K562 (cell line): Measurements from ENCODE around the gene PSMB11. TPM values are rescaled to one million over a fixed set of nuclear protein-coding genes. Genes with fewer than 3 reads are reported as not detected.
A peak's percentile ranks its signal among the peaks of the same experiment; 100 is the strongest.

Experiments used
- BDP1 ChIP-seq: IDR thresholded peaks from 3 replicates; pipeline ENCODE4 v1.6.1; 2011; ENCODE audit not compliant: insufficient read length, insufficient read depth
- BRF1 ChIP-seq: IDR thresholded peaks from 3 replicates; pipeline ENCODE4 v1.6.1; 2011; ENCODE audit warnings: borderline replicate concordance, mild to moderate bottlenecking; ENCODE audit not compliant: insufficient read length; ENCODE audit errors: extremely low read depth
- CHD4 ChIP-seq: fragments of 200-600 bp; sonication (generic); IDR thresholded peaks from 3 replicates; pipeline ENCODE4 v1.6.1; 2012; ENCODE audit warnings: low read depth, mild to moderate bottlenecking, mixed read lengths, low read length, inconsistent platforms; ENCODE audit not compliant: insufficient read depth, insufficient replicate concordance, poor library complexity, severe bottlenecking
- DDX20 ChIP-seq: fragments of 450-650 bp; IDR thresholded peaks from 2 replicates; pipeline ENCODE4 v1.6.1; 2016; ENCODE audit warnings: missing genetic modification characterization, low read depth, mild to moderate bottlenecking, missing compliant biosample characterization, moderate library complexity
- DPF2 ChIP-seq: fragments of 450-650 bp; IDR thresholded peaks from 2 replicates; pipeline ENCODE4 v1.6.1; 2016
- ETV1 ChIP-seq: fragments of 450-650 bp; conservative IDR thresholded peaks from 2 replicates; pipeline ENCODE4 v1.6.1; 2016; ENCODE audit warnings: missing genetic modification characterization, control low read depth, low read depth, missing compliant biosample characterization
- IRF1 ChIP-seq: sonication (generic); formaldehyde crosslinking; IDR thresholded peaks from 2 replicates; pipeline ENCODE4 v1.8.0; 2022; ENCODE audit warnings: missing genetic modification reagents, mild to moderate bottlenecking, borderline replicate concordance
- KDM1A ChIP-seq, 2 experiments: fragments of 450-650 bp; IDR thresholded peaks; 2 replicates each; pipeline ENCODE4 v1.6.1; 2016; ENCODE audit warnings: mild to moderate bottlenecking in 2 of 2
- LARP7 ChIP-seq: fragments of 450-650 bp; IDR thresholded peaks from 2 replicates; pipeline ENCODE4 v1.6.1; 2016
- MCM2 ChIP-seq: fragments of 450-650 bp; IDR thresholded peaks from 2 replicates; pipeline ENCODE4 v1.6.1; 2017; ENCODE audit warnings: low read depth, mild to moderate bottlenecking
- MEIS2 ChIP-seq: fragments of 450-650 bp; IDR thresholded peaks from 2 replicates; pipeline ENCODE4 v1.6.1; 2014; ENCODE audit warnings: mild to moderate bottlenecking; ENCODE audit not compliant: partially characterized antibody
- MYBL2 ChIP-seq, 2 experiments: fragments of 450-650 bp in 1 of 2; sonication (generic) in 1 of 2; formaldehyde crosslinking in 1 of 2; IDR thresholded peaks; 2 replicates each; pipeline versions ENCODE4 v1.6.1 to v1.8.1; 2017 to 2022; ENCODE audit warnings: borderline replicate concordance in 1 of 2, inconsistent platforms in 1 of 2, low read depth in 1 of 2, mild to moderate bottlenecking in 1 of 2, missing genetic modification reagents in 1 of 2, moderate library complexity in 1 of 2
- NELFE ChIP-seq: IDR thresholded peaks from 2 replicates; pipeline ENCODE4 v1.6.1; 2011; ENCODE audit warnings: mild to moderate bottlenecking; ENCODE audit not compliant: insufficient read depth, insufficient read length
- NFE2 ChIP-seq: IDR thresholded peaks from 2 replicates; pipeline ENCODE4 v1.6.1; 2014; ENCODE audit warnings: antibody characterized with exemption, low read depth
- NFRKB ChIP-seq: fragments of 450-650 bp; IDR thresholded peaks from 2 replicates; pipeline ENCODE4 v1.6.1; 2016; ENCODE audit warnings: low read depth
- POLR2A ChIP-seq: fragments of 450-650 bp; conservative IDR thresholded peaks from 2 replicates; pipeline ENCODE4 v1.6.1; 2016
- RFX7 ChIP-seq: fragments of 250-450 bp; sonication (Bioruptor Pico); IDR thresholded peaks from 2 replicates; pipeline ENCODE4 v1.5.1; 2021; ENCODE audit warnings: mild to moderate bottlenecking
- SIRT6 ChIP-seq: IDR thresholded peaks from one replicate; pipeline ENCODE4 v1.6.1; 2012; ENCODE audit warnings: low read depth, mild to moderate bottlenecking, control low read depth, inconsistent platforms, low read length, moderate library complexity
- SMARCE1 ChIP-seq: fragments of 450-650 bp; IDR thresholded peaks from 2 replicates; pipeline ENCODE4 v1.7.1; 2016; ENCODE audit warnings: mild to moderate bottlenecking
- TAF1 ChIP-seq: IDR thresholded peaks from 2 replicates; pipeline ENCODE4 v1.6.1; 2011; ENCODE audit warnings: mild to moderate bottlenecking, low read length, moderate library complexity; ENCODE audit not compliant: insufficient read depth, control insufficient read depth, severe bottlenecking; ENCODE audit errors: extremely low read depth
- TOE1 ChIP-seq, 2 experiments: fragments of 450-650 bp in 1 of 2; sonication (generic) in 1 of 2; formaldehyde crosslinking in 1 of 2; IDR thresholded peaks; 2 replicates each; pipeline versions ENCODE4 v1.7.1 to v1.8.0; 2016 to 2022; ENCODE audit warnings: borderline replicate concordance in 2 of 2, mild to moderate bottlenecking in 2 of 2, antibody characterized with exemption in 1 of 2, inconsistent platforms in 1 of 2, low read depth in 1 of 2, missing genetic modification reagents in 1 of 2, moderate library complexity in 1 of 2
- USF2 ChIP-seq: sonication (generic); formaldehyde crosslinking; IDR thresholded peaks from 2 replicates; pipeline ENCODE4 v1.5.0; 2020; ENCODE audit warnings: missing genetic modification reagents
- WHSC1 ChIP-seq: IDR thresholded peaks from one replicate; pipeline ENCODE4 v1.6.1; 2012; ENCODE audit warnings: low read length, control low read depth, inconsistent platforms
- ZBTB26 ChIP-seq: fragments of 450-650 bp; formaldehyde crosslinking; IDR thresholded peaks from 2 replicates; pipeline ENCODE4 v1.4.0; 2022; ENCODE audit warnings: missing genetic modification characterization
- ZNF121 ChIP-seq: sonication (generic); formaldehyde crosslinking; conservative IDR thresholded peaks from 2 replicates; pipeline ENCODE4 v1.8.0; 2022; ENCODE audit warnings: missing genetic modification reagents
- ZNF764 ChIP-seq: fragments of 250-450 bp; sonication (Bioruptor Pico); IDR thresholded peaks from 2 replicates; pipeline ENCODE4 v1.4.0; 2020; ENCODE audit warnings: low read depth, mild to moderate bottlenecking, moderate library complexity
- polyA plus RNA-seq, 8 experiments: library from polyadenylated mRNA; depleted of rRNA in 4 of 8; stranded (reverse) in 5 of 8; unstranded in 3 of 8; fragments of >200 nt; fragmentation: Nextera tagmentation in 2 of 8; fragmentation: Illumina TruSeq in 1 of 8; extraction: Ambion mirVana in 2 of 8; extraction: Trizol in 1 of 8; gene quantifications; 2 replicates each; pipeline versions ENCODE4 v1.2.1 to v1.2.3, GENCODE V29; 2011 to 2014; ENCODE audit warnings: inconsistent platforms in 1 of 8, missing spikeins in 1 of 8
- total RNA-seq, 7 experiments: library from RNA; depleted of rRNA in 6 of 7; stranded (reverse); fragments of >200 nt in 6 of 7; fragmentation: Illumina TruSeq in 2 of 7; extraction: Trizol in 2 of 7; gene quantifications; 2 replicates each; pipeline versions ENCODE4 v1.2.1 to v1.2.3, GENCODE V29; 2011 to 2021; ENCODE audit warnings: low replicate concordance in 1 of 7

The PSMB11 gene
- total and polyA plus RNA-seq, 9 of the 15 experiments (the other 6 are each of a cell fraction or from before 2014, with no cell fraction given), result not detected

- TF ChIP-seq TAF1 (peak; percentile 83), RFX7 (CRISPR knock-in tag) (no peak), ZBTB26 (CRISPR knock-in tag) (no peak), KDM1A (IDR thresholded peaks at IDR 0.05) (no peak), CHD4 (no peak), MCM2 (no peak), LARP7 (no peak), ZNF121 (no peak), DPF2 (peak; percentile 25; the same call in 1 of the 2 replicates), SIRT6 (no peak), MEIS2 (no peak), NELFE (no peak), DDX20 (tag) (0 out of 2 replicates have a peak, but pooled peaks have one; percentile 57), SMARCE1 (no peak), NFE2 (peak; percentile 93), USF2 (CRISPR knock-in tag) (no peak), BDP1 (no peak), BRF1 (no peak), TOE1 (IDR thresholded peaks at IDR 0.05; ENCODE audit: borderline replicate concordance) (no peak), TOE1 (CRISPR knock-in tag; IDR thresholded peaks at IDR 0.05; ENCODE audit: borderline replicate concordance, low read depth) (no peak), WHSC1 (no peak), POLR2A (peak; percentile 91), NFRKB (peak; percentile 98), ETV1 (tag) (0 out of 2 replicates have a peak, but pooled peaks have one; percentile 14), IRF1 (CRISPR knock-in tag) (no peak), ZNF764 (CRISPR knock-in tag) (no peak), MYBL2 (IDR thresholded peaks at IDR 0.05; ENCODE audit: low read depth) (peak; percentile 80), MYBL2 (CRISPR knock-in tag; IDR thresholded peaks at IDR 0.05; ENCODE audit: borderline replicate concordance) (no peak)
Measured at GRCh38 chr14:23034498-23035302, 7.3 kb upstream of the PSMB11 start, which contains the start of gene PSMB5 (continued).
